ENCODE data around the gene MRAP2.
"Not testable (repeated sequence)": the region's sequence is repeated elsewhere in the genome, so short reads cannot be mapped to it uniquely, and the experiment has no call there.

MRAP2 gene

GRCh38 chr6:84078335-84078734 is 44.8 kb downstream of the MRAP2 start:
- no peak for DNase-seq

GRCh38 chr6:84081222-84081621 is 47.6 kb downstream of the MRAP2 start:
- no peak for DNase-seq

- DNase-seq, result no peak
Measured at GRCh38 chr6:84082689-84083265, 49.2 kb downstream of the MRAP2 start.

- not testable (repeated sequence) for DNase-seq
Measured at GRCh38 chr6:84084705-84085104, 51.1 kb downstream of the MRAP2 start.

GRCh38 chr6:84086056-84086455 is 52.5 kb downstream of the MRAP2 start:
- no peak for DNase-seq

GRCh38 chr6:84086545-84087429 is 53.2 kb downstream of the MRAP2 start:
- DNase-seq, result no peak

- no peak for DNase-seq
Measured at GRCh38 chr6:84089081-84089480, 55.5 kb downstream of the MRAP2 start.

- DNase-seq, result no peak
Measured at GRCh38 chr6:84089552-84089951, 56.0 kb downstream of the MRAP2 start.

- no peak for DNase-seq
Measured at GRCh38 chr6:84093441-84094435, 60.2 kb downstream of the MRAP2 start.

- DNase-seq, result no peak
Measured at GRCh38 chr6:84095156-84095555, 61.6 kb downstream of the MRAP2 start.

- no peak for DNase-seq
Measured at GRCh38 chr6:84103029-84103428, 69.5 kb downstream of the MRAP2 start.

- DNase-seq, result not testable (repeated sequence)
Measured at GRCh38 chr6:84105215-84105924, 71.8 kb downstream of the MRAP2 start.

GRCh38 chr6:84107495-84107894 is 73.9 kb downstream of the MRAP2 start:
- no peak for DNase-seq

- not testable (repeated sequence) for DNase-seq
Measured at GRCh38 chr6:84111351-84111750, 77.8 kb downstream of the MRAP2 start.

- not testable (repeated sequence) for DNase-seq
Measured at GRCh38 chr6:84114933-84115594, 81.5 kb downstream of the MRAP2 start.

- no peak for DNase-seq
Measured at GRCh38 chr6:84118191-84118590, 84.6 kb downstream of the MRAP2 start.

- no peak for DNase-seq
Measured at GRCh38 chr6:84119277-84119676, 85.7 kb downstream of the MRAP2 start.

- no peak for DNase-seq
Measured at GRCh38 chr6:84123186-84123585, 89.6 kb downstream of the MRAP2 start.

GRCh38 chr6:84129588-84129987 is 96.0 kb downstream of the MRAP2 start:
- DNase-seq, result not testable (repeated sequence)

- not testable (repeated sequence) for DNase-seq
Measured at GRCh38 chr6:84133385-84133784, 99.8 kb downstream of the MRAP2 start.

GRCh38 chr6:84135291-84135690 is 101.7 kb downstream of the MRAP2 start:
- DNase-seq, result no peak

Data from hippocampal formation (tissue), 2 donors.